ENCODE data around the gene NTN1. TPM values are rescaled to one million over a fixed set of nuclear protein-coding genes. Genes with fewer than 3 reads are reported as not detected.

NTN1 gene
- total RNA-seq, 2 experiments from 2014 or later, result 0.40 to 0.42 TPM

DNA sequence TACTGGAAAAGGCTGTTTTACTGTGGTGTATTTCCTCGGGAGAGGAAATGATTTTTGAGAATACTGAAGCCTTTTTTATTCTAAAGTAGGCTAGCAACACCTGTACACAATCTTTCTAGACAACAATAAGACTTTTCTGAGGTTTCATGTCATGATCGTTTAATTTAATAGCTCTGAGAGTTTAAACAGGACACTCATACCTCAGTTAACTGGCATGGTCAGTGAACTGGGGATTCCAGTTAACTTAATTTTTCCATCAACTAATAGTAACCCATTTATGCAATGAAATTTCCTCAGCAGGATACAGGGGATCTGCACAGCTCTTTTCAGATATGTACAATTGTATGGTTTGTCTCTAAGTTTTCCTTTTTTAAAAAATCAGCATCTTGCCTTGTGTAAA, 262.6 kb downstream of the NTN1 start:
- ChIA-PET CTCF (interaction anchor here (0.6 to 1.4 kb wide), 3 partner anchors 9 to 283 kb away, joined by 3 to 4 read pairs (median 4); no protein-coding TSS in a partner anchor), POLR2A (no interaction called here)

GRCh38 chr17:9284884-9285283, 263.6 kb downstream of the NTN1 start:
- ChIA-PET CTCF (no interaction called here), POLR2A (no interaction called here)

- CTCF ChIA-PET, result interaction anchor here (1.1 kb wide), 1 partner anchor 10 kb away, joined by 3 read pairs; no protein-coding TSS in a partner anchor
- POLR2A ChIA-PET, result no interaction called here
These were observed 264.5 kb downstream of the NTN1 start for GRCh38 chr17:9285602-9286427.

DNA sequence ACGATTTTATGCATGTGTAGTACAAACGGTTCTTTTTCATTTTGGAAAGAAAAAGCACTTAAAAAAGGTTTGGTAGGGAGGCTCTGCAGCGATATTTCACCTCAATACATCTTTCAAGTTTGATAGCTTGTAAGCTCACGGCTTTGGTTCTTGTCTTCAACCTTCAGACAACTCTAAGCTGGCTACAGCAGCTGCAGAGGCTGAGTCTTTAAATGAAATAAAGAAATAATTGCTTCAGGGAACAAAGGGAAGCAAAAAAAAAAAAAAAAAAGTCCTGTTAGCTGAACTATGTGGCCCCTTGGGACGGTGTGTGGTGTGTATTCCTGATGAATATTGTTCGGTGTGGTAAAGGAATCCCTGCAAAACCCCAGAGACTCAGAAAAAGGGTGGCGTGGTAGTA, 265.1 kb downstream of the NTN1 start:
- POLR2A ChIA-PET, result no interaction called here

DNA sequence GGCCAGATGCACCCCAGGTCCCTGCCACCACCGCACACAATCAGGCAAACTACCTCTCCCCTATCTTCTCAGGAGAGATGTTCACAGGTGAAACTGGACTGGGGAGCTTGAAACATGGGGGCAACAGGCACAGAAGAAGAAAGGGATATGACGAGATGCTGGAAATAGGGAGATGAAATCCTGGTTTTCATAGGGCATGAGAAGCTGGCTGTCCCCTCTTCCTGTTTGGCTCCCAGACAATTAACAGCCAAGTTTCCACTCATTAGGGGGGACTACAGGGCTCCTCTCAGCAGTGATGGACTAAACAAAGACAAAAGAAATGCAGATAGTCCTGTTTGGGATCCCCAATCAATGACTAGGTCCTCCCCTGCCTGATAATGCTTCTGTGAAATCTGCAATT, 266.0 kb downstream of the NTN1 start:
- POLR2A ChIA-PET, result no interaction called here
- CTCF ChIA-PET, result no interaction called here

More for the DNA sequence above, 265.1 kb downstream of the NTN1 start:
- CTCF ChIA-PET, result interaction anchor here (1.1 kb wide), 1 partner anchor 10 kb away, joined by 3 read pairs; no protein-coding TSS in a partner anchor

DNA sequence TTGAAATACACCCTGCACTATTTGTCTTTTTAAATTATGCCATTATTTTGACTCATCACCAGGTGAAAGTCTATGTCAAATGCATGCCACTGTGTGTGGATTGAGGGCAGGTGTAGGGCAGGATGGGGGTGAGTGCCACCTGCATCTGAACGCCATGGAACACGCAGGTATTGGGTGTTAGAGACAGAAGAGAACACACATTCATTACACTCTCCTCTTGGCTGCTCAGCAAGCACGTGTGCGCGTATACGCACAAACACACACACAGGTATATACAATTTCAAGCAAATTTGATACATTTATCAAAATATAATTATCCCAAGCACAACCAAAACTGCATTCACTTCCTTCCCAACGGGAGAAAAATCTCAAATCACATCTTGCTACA, 268.9 kb downstream of the NTN1 start:
- ChIA-PET CTCF (interaction anchor here (0.7 to 1.0 kb wide), 2 partner anchors 10 to 145 kb away, joined by 3 read pairs; no protein-coding TSS in a partner anchor), POLR2A (interaction anchor here (0.6 to 1.6 kb wide), 2 partner anchors 16 to 38 kb away, joined by 3 to 14 read pairs; no protein-coding TSS in a partner anchor)

- ChIA-PET CTCF (interaction anchor here (0.6 to 1.9 kb wide), 7 partner anchors 8 to 260 kb away, joined by 3 to 5 read pairs (median 4); no protein-coding TSS in a partner anchor), POLR2A (no interaction called here)
These were observed 270.7 kb downstream of the NTN1 start for GRCh38 chr17:9291912-9292560.

DNA sequence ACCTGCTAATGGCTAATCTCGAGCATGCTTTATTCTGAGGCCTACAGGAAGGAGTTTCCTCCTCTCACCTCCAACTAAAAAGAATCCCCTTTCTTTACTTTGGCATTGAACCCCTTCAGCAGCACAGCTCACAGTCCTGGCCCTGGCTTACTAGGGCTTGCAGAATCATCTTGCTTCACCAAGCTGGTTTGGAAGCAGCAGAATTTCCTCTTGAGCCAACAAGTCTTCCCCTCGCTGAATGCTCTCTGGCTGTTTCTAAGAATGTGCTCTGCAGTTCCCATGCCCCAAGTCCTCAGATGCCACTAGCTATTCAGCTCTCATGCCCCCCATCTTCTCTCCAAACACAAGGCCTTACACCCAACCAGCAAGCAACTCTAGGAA, 271.2 kb downstream of the NTN1 start:
- ChIA-PET POLR2A (no interaction called here), CTCF (interaction anchor here (0.6 to 1.9 kb wide), 5 partner anchors 9 to 105 kb away, joined by 3 to 5 read pairs (median 3); no protein-coding TSS in a partner anchor)

Other genes with a start within 250 kb of the NTN1 start
- gene MFSD6L, start 222.1 kb upstream of the NTN1 start, total RNA-seq, result not detected
- gene PIK3R6, start 153.8 kb upstream of the NTN1 start, total RNA-seq, result under 1 TPM; 0.30 to 0.46 TPM
- 10 to 100 TPM; 23.2 to 24.6 TPM for gene PIK3R5, start 55.8 kb upstream of the NTN1 start, total RNA-seq